Measurements from ENCODE around the gene CAMKK2.
A peak's percentile ranks its signal among the peaks of the same experiment; 100 is the strongest.
"Not testable (repeated sequence)": the region's sequence is repeated elsewhere in the genome, so short reads cannot be mapped to it uniquely, and the experiment has no call there.

The CAMKK2 gene

DNA sequence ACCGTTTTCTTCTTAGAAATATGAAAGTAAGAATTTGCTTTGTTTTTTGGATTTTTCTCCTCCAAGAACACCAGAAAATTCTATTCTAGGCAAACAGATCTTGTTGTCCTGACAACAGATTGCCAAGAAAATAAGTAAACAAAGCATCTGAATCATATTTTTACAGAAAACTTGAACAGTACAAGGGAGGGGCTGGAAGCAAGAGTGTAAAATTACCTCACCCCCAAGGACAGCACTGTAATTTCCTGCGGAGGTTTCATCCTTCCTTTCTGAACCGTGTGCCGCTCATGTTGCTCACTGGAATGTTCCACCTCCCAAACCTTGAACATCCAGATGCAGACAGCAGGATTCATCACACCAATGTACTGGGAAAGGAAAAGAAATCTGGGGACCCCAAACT lies 5.4 kb upstream of the CAMKK2 start:
- TF ChIP-seq, protein P1, sequence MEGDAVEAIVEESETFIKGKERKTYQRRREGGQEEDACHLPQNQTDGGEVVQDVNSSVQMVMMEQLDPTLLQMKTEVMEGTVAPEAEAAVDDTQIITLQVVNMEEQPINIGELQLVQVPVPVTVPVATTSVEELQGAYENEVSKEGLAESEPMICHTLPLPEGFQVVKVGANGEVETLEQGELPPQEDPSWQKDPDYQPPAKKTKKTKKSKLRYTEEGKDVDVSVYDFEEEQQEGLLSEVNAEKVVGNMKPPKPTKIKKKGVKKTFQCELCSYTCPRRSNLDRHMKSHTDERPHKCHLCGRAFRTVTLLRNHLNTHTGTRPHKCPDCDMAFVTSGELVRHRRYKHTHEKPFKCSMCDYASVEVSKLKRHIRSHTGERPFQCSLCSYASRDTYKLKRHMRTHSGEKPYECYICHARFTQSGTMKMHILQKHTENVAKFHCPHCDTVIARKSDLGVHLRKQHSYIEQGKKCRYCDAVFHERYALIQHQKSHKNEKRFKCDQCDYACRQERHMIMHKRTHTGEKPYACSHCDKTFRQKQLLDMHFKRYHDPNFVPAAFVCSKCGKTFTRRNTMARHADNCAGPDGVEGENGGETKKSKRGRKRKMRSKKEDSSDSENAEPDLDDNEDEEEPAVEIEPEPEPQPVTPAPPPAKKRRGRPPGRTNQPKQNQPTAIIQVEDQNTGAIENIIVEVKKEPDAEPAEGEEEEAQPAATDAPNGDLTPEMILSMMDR (IDR thresholded peaks at IDR 0.05; ENCODE audit: low read depth, low read length, missing control alignments) = no peak
- DNase-seq = no peak
- in situ Hi-C loops (cut with HindIII; ENCODE audit: low pct_ligation_motif_present, low sequenced_read_pairs) = no loop called here

GRCh38 chr12:121300083-121300819 lies 3.7 kb upstream of the CAMKK2 start:
- TF ChIP-seq, protein P1 (IDR thresholded peaks at IDR 0.05; ENCODE audit: low read depth, low read length, missing control alignments) = no peak
- DNase-seq = no peak
- no peak overlapping the region for H3K27ac ChIP-seq
- no peaks in the 10 kb centered on the region for H3K36me3 ChIP-seq (replicated peaks)
- in situ Hi-C loops (cut with HindIII; ENCODE audit: low pct_ligation_motif_present, low sequenced_read_pairs) = no loop called here
- H3K4me3 ChIP-seq (ENCODE audit: low read depth, low read length) = no peak overlapping the region
- H3K27me3 ChIP-seq (replicated peaks) = no peaks in the 10 kb centered on the region

More for the DNA sequence above, 5.4 kb upstream of the CAMKK2 start:
- Histone ChIP-seq H3K27me3 (replicated peaks) (no peaks in the 10 kb centered on the region), H3K4me3 (ENCODE audit: low read depth, low read length) (no peak overlapping the region), H3K36me3 (replicated peaks) (no peaks in the 10 kb centered on the region), H3K27ac (no peak overlapping the region)

- no peaks in the 10 kb centered on the region for H3K36me3 ChIP-seq (replicated peaks)
- no peaks in the 10 kb centered on the region for H3K27me3 ChIP-seq (replicated peaks)
- H3K27ac ChIP-seq = no peak overlapping the region
- H3K4me3 ChIP-seq (ENCODE audit: low read depth, low read length) = no peak overlapping the region
- DNase-seq = no peak
- TF ChIP-seq, protein P1 (IDR thresholded peaks at IDR 0.05; ENCODE audit: low read depth, low read length, missing control alignments) = no peak
- in situ Hi-C loops (cut with HindIII; ENCODE audit: low pct_ligation_motif_present, low sequenced_read_pairs) = no loop called here
Measured at GRCh38 chr12:121299662-121300061, 3.2 kb upstream of the CAMKK2 start.

DNA sequence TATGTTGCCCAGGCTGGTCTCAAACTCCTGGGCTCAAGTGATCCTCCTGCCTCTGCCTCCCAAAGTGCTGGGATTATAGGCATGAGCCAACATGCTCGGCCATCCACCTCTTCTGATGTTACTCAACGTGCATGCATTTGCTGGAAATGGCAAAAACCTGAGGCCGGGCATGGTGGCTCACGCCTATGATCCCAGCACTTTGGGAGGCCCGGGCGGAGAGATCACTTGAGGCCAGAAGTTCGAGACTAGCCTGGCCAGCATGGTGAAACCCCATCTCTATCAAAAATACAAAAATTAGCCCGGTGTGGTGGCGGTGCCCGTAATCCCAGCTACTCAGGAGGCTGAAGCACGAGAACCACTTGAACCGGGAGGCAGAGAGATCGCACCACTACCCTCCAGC lies 1.9 kb upstream of the CAMKK2 start:
- in situ Hi-C loops (cut with HindIII; ENCODE audit: low pct_ligation_motif_present, low sequenced_read_pairs); DNase-seq; H3K27me3 ChIP-seq (replicated peaks); H3K27ac ChIP-seq; H3K36me3 ChIP-seq (replicated peaks); H3K4me3 ChIP-seq (ENCODE audit: low read depth, low read length): not testable (repeated sequence)

DNA sequence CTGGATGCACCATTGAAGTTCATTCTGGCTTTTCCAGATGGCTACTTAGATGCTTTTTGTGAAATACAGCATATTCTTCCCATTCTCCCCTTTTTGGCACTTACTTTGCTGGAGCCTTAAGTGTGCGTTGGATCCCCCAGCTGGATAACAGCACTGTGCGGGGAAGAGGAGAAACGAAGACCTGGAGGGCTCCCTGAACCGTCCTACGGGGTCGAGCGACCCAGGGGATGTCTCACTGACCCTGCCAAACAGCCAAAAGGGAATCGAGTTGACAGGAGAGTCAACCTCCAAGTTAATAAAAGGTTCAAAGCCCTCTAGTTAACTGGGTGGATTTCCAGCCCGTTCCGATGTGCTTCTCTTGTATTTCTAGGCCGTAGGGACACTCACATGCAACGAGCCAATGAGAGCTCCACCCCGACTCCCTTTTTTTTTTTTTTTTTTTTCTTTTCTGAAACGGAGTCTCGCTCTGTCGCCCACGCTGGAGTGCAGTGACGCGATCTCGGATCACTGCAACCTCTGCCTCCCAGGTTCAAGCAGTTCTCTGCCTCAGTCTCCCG lies 1.0 kb upstream of the CAMKK2 start:
- no peaks in the 10 kb centered on the region for H3K36me3 ChIP-seq (replicated peaks)
- TF ChIP-seq, protein P1 (IDR thresholded peaks at IDR 0.05; ENCODE audit: low read depth, low read length, missing control alignments) = no peak
- H3K4me3 ChIP-seq (ENCODE audit: low read depth, low read length) = peak overlapping the region; percentile 72
- no peaks in the 10 kb centered on the region for H3K27me3 ChIP-seq (replicated peaks)
- DNase-seq = peak; percentile 15
- in situ Hi-C loops (cut with HindIII; ENCODE audit: low pct_ligation_motif_present, low sequenced_read_pairs) = no loop called here
- no peak overlapping the region for H3K27ac ChIP-seq

DNA sequence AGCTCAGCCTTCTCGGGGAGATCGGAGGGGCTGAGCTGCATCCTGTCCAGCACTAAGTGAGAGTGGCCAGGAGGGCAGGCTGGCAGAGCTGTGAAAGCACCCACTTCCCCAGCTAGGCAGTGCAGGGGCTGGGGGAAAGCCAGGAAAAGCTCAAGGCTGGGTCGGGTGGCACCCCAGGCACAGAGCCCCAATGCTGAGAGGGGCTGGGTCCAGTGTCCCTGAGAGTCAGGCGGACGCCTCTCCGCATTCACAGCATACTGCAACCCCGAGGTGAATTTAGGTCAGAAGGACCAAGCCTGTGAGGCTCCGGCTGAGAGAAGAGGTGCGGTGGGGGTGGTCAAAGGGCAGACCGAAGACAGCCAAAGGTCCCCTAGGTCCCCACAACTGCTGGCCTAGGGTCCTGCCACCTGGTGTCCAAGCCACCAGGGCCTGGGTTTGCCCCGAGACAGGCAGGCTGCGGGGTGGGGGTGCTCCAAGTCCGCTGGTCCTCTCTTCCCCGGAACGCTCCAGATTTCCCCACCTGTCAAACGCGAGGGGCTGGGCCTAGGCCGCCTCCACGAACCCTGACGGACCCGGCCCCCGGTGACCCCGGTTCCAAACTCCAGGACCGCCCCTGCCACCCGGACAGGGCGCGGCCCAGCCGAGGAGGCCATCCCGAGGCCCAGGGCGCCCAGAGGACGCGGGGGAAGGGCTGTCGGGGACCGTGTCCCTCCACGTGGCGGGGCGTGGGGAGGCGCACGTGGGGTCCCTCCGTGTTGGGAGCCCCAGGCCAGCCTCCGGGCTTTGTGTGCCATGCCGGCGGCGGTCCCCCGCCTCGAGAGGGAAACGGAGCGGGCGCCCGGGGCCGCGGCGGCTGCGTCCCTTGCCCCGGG lies 527 bp downstream of the CAMKK2 start:
- H3K36me3 ChIP-seq (replicated peaks) = peaks cover 2% of the 10 kb centered on the region
- no peaks in the 10 kb centered on the region for H3K27me3 ChIP-seq (replicated peaks)
- in situ Hi-C loops (cut with HindIII; ENCODE audit: low pct_ligation_motif_present, low sequenced_read_pairs) = no loop called here
- DNase-seq = no peak
- peak overlapping the region; percentile 84 for H3K4me3 ChIP-seq (ENCODE audit: low read depth, low read length)
- H3K27ac ChIP-seq = peak overlapping the region; percentile 60
- TF ChIP-seq, protein P1 (IDR thresholded peaks at IDR 0.05; ENCODE audit: low read depth, low read length, missing control alignments) = peak; percentile 13

All from brain microvascular endothelial cell (primary cell).